Right lung (tissue), 5 donors: ENCODE measurements around the gene RPS5. TPM values are rescaled to one million over a fixed set of nuclear protein-coding genes. Genes with fewer than 3 reads are reported as not detected.

Experiments used
- polyA plus RNA-seq, 5 donors: library from polyadenylated mRNA; unstranded; fragments of 120-200 nt; gene quantifications; one replicate each; pipeline versions ENCODE4 v1.2.1 to v1.2.3, GENCODE V29; 2013; ENCODE audit warnings: inconsistent platforms in 1 of 5, low replicate concordance in 1 of 5; ENCODE audit not compliant: insufficient read length in 5 of 5, insufficient read depth in 1 of 5

Gene RPS5
- polyA plus RNA-seq, 5 donors = 1,196 to 1,701 (median 1,259) TPM

Other genes starting within 250 kb of the RPS5 start
- gene ZNF329, start 236.5 kb upstream of the RPS5 start, polyA plus RNA-seq = 10 to 100 TPM; 16.5 to 22.7 (median 19.8) TPM
- 10 to 100 TPM; 15.9 to 23.2 (median 21.8) TPM for gene ZNF274, start 204.2 kb upstream of the RPS5 start, polyA plus RNA-seq
- gene ZNF544, start 158.4 kb upstream of the RPS5 start, polyA plus RNA-seq = 10 to 100 TPM; 29.3 to 41.2 (median 39.0) TPM
- gene ZNF8, start 108.3 kb upstream of the RPS5 start, polyA plus RNA-seq = 10 to 100 TPM in 1 of 5 donors, 1 to 10 TPM in 4; 7.0 to 10.4 (median 9.7) TPM
- 10 to 100 TPM; 50.7 to 57.1 (median 53.8) TPM for gene ERVK3-1, start 81.9 kb upstream of the RPS5 start, polyA plus RNA-seq
- gene ZSCAN22, start 60.3 kb upstream of the RPS5 start, polyA plus RNA-seq = 1 to 10 TPM; 3.6 to 4.5 (median 3.9) TPM
- 1 to 10 TPM in 3 of 5 donors, under 1 TPM in 2; 0.90 to 4.6 (median 1.9) TPM for gene A1BG, start 33.8 kb upstream of the RPS5 start, polyA plus RNA-seq
- gene ZNF497, start 24.5 kb upstream of the RPS5 start, polyA plus RNA-seq = 1 to 10 TPM; 2.5 to 4.7 (median 3.0) TPM
- gene ZNF837, start 6.2 kb upstream of the RPS5 start, polyA plus RNA-seq = 1 to 10 TPM; 1.4 to 4.2 (median 2.2) TPM
- gene RNF225, start 8.4 kb downstream of the RPS5 start, polyA plus RNA-seq = not detected
- 10 to 100 TPM in 2 of 5 donors, 1 to 10 TPM in 3; 8.0 to 11.3 (median 9.9) TPM for gene ZNF584, start 21.4 kb downstream of the RPS5 start, polyA plus RNA-seq
- 10 to 100 TPM in 4 of 5 donors, 1 to 10 TPM in 1; 7.8 to 11.3 (median 10.7) TPM for gene ZNF132, start 52.9 kb downstream of the RPS5 start, polyA plus RNA-seq
- 1 to 10 TPM; 4.6 to 8.0 (median 6.7) TPM for gene ZNF324B, start 64.4 kb downstream of the RPS5 start, polyA plus RNA-seq
- 10 to 100 TPM in 1 of 5 donors, 1 to 10 TPM in 4; 6.8 to 10.1 (median 8.5) TPM for gene ZNF324, start 79.8 kb downstream of the RPS5 start, polyA plus RNA-seq
- 10 to 100 TPM; 12.0 to 16.5 (median 14.0) TPM for gene ZNF446, start 89.1 kb downstream of the RPS5 start, polyA plus RNA-seq
- gene SLC27A5, start 124.7 kb downstream of the RPS5 start, polyA plus RNA-seq = 1 to 10 TPM; 5.8 to 9.5 (median 7.8) TPM
- 10 to 100 TPM in 2 of 5 donors, 1 to 10 TPM in 3; 7.2 to 17.2 (median 9.1) TPM for gene ZBTB45, start 132.5 kb downstream of the RPS5 start, polyA plus RNA-seq
- gene TRIM28, start 156.8 kb downstream of the RPS5 start, polyA plus RNA-seq = 100 to 1,000 TPM; 459 to 685 (median 528) TPM
- 100 to 1,000 TPM in 1 of 5 donors, 10 to 100 TPM in 4; 83.6 to 114 (median 94.7) TPM for gene CHMP2A, start 167.8 kb downstream of the RPS5 start, polyA plus RNA-seq
- gene UBE2M, start 171.3 kb downstream of the RPS5 start, polyA plus RNA-seq = 10 to 100 TPM; 64.8 to 90.5 (median 77.1) TPM
- 10 to 100 TPM; 27.0 to 49.9 (median 40.9) TPM for gene MZF1, start 186.1 kb downstream of the RPS5 start, polyA plus RNA-seq